ENCODE data around the gene CHMP6. TPM values are rescaled to one million over a fixed set of nuclear protein-coding genes. Genes with fewer than 3 reads are reported as not detected.

The CHMP6 gene
- total RNA-seq, 1 experiment from 2014 or later, result 22.0 TPM

DNA sequence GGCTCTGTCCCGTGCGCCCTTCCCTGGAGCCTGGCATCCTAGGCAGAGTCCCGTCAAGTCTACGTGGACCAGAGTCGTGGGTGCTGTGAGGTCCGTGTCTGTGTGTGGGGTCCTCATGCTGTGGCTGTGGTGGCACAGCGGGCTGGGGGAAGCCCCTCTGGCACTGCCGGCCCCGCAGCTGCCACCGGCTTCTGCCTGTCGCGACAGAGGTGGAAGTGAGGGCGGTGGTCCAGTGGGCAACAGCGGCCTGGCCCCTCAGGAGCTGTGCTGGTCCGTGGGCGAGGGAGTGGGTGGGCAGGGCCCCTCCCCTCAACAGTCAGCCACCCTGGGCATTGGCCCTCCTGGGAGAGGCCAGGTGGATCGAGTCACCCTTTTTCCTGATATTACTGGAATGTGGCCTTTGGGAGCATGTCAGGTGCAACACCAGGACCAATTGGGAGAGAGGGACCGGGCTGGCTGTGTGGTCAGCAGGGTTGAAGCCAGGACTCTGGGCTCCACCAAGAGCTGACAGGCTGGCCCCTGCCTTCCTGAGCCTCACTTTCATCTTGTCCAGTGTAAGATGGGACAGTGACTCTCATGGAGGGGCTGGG, 55.2 kb downstream of the CHMP6 start:
- ChIA-PET RAD21 (ENCODE audit: low non-redundant PET in 1 of 2, low total read pairs in 2 of 2, uncharacterized antibody in 2 of 2, unreplicated experiment in 2 of 2) (no interaction called here), POLR2A (no interaction called here), CTCF (no interaction called here)
- H2AFZ ChIP-seq (ENCODE audit: low read depth, low read length, poor library complexity, severe bottlenecking), result no peak overlapping the region
- H3K27me3 ChIP-seq (ENCODE audit: insufficient read depth, low read length), result no peaks in the 10 kb centered on the region
- peaks cover 0 to 21% of the 10 kb centered on the region in 2 experiments; a peak in 1 of 4 replicates for H3K36me3 ChIP-seq (ENCODE audit: control insufficient read depth in 1 of 2, insufficient read depth in 2 of 2, low read length in 2 of 2)
- intact Hi-C loops (cut with micrococcal nuclease), result no loop called here
- no peak for DNase-seq (ENCODE audit: low read depth, low spot score)
- no TSS peak for BruUV-seq (replicated peaks)
- H3K4me1 ChIP-seq (ENCODE audit: control insufficient read depth in 1 of 2, insufficient read depth in 2 of 2, low read length in 2 of 2), result peaks cover 81 to 100% of the 10 kb centered on the region in 2 experiments
- no peaks in the 10 kb centered on the region for H3K9me3 ChIP-seq (ENCODE audit: control insufficient read depth in 1 of 2, insufficient read depth in 1 of 2, low read depth in 1 of 2, low read length in 2 of 2)
- H3K9me2 ChIP-seq (ENCODE audit: insufficient read depth), result no peaks in the 10 kb centered on the region
- no peak for ATAC-seq
- H3K4me3 ChIP-seq (replicated peaks in 1 of 2; ENCODE audit: low read depth in 1 of 2, low read length in 2 of 2), result no peak overlapping the region
- H3K9ac ChIP-seq (ENCODE audit: low read length), result peak overlapping the region; percentile 71
- H3K27ac ChIP-seq (ENCODE audit: low read depth, low read length), result peak overlapping the region; percentile 94; the same call in 1 of the 2 replicates
- TF ChIP-seq, protein P1, sequence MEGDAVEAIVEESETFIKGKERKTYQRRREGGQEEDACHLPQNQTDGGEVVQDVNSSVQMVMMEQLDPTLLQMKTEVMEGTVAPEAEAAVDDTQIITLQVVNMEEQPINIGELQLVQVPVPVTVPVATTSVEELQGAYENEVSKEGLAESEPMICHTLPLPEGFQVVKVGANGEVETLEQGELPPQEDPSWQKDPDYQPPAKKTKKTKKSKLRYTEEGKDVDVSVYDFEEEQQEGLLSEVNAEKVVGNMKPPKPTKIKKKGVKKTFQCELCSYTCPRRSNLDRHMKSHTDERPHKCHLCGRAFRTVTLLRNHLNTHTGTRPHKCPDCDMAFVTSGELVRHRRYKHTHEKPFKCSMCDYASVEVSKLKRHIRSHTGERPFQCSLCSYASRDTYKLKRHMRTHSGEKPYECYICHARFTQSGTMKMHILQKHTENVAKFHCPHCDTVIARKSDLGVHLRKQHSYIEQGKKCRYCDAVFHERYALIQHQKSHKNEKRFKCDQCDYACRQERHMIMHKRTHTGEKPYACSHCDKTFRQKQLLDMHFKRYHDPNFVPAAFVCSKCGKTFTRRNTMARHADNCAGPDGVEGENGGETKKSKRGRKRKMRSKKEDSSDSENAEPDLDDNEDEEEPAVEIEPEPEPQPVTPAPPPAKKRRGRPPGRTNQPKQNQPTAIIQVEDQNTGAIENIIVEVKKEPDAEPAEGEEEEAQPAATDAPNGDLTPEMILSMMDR (IDR thresholded peaks at IDR 0.05 in 2 of 3, conservative IDR thresholded peaks at IDR 0.05 in 1 of 3; ENCODE audit: borderline replicate concordance in 1 of 3, insufficient read depth in 1 of 3, low read depth in 2 of 3, low read length in 2 of 3), result no peak
- TF ChIP-seq EZH2 (IDR thresholded peaks at IDR 0.05), result no peak
- no peak for TF ChIP-seq SIN3A (IDR thresholded peaks at IDR 0.05; ENCODE audit: low read depth)
- TF ChIP-seq FOSL1 (IDR thresholded peaks at IDR 0.05; ENCODE audit: low read depth), result no peak
- TF ChIP-seq JUND (IDR thresholded peaks at IDR 0.05), result no peak
- TF ChIP-seq SP1 (IDR thresholded peaks at IDR 0.05; ENCODE audit: low read depth), result no peak
- TF ChIP-seq ZFX (IDR thresholded peaks at IDR 0.05), result no peak
- TF ChIP-seq TCF7L2 (IDR thresholded peaks at IDR 0.05; ENCODE audit: borderline replicate concordance, extremely low read depth, insufficient read depth, insufficient read length), result no peak
- no peak for TF ChIP-seq RAD21 (IDR thresholded peaks at IDR 0.05; ENCODE audit: low read depth)
- no peak for TF ChIP-seq ZNF274 (IDR thresholded peaks at IDR 0.05; ENCODE audit: low read depth, low read length)
- no peak for TF ChIP-seq CEBPB (IDR thresholded peaks at IDR 0.05; ENCODE audit: low read depth)
- no peak for TF ChIP-seq EGR1 (IDR thresholded peaks at IDR 0.05; ENCODE audit: low read depth)
- TF ChIP-seq ELF1 (IDR thresholded peaks at IDR 0.05; ENCODE audit: borderline replicate concordance, low read depth), result no peak
- TF ChIP-seq, protein P2, sequence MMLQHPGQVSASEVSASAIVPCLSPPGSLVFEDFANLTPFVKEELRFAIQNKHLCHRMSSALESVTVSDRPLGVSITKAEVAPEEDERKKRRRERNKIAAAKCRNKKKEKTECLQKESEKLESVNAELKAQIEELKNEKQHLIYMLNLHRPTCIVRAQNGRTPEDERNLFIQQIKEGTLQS (IDR thresholded peaks at IDR 0.05), result no peak
- TF ChIP-seq, protein P3, sequence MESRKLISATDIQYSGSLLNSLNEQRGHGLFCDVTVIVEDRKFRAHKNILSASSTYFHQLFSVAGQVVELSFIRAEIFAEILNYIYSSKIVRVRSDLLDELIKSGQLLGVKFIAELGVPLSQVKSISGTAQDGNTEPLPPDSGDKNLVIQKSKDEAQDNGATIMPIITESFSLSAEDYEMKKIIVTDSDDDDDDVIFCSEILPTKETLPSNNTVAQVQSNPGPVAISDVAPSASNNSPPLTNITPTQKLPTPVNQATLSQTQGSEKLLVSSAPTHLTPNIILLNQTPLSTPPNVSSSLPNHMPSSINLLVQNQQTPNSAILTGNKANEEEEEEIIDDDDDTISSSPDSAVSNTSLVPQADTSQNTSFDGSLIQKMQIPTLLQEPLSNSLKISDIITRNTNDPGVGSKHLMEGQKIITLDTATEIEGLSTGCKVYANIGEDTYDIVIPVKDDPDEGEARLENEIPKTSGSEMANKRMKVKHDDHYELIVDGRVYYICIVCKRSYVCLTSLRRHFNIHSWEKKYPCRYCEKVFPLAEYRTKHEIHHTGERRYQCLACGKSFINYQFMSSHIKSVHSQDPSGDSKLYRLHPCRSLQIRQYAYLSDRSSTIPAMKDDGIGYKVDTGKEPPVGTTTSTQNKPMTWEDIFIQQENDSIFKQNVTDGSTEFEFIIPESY (IDR thresholded peaks at IDR 0.05; ENCODE audit: extremely low read depth, insufficient replicate concordance, low read length), result no peak
- TF ChIP-seq, protein P4, sequence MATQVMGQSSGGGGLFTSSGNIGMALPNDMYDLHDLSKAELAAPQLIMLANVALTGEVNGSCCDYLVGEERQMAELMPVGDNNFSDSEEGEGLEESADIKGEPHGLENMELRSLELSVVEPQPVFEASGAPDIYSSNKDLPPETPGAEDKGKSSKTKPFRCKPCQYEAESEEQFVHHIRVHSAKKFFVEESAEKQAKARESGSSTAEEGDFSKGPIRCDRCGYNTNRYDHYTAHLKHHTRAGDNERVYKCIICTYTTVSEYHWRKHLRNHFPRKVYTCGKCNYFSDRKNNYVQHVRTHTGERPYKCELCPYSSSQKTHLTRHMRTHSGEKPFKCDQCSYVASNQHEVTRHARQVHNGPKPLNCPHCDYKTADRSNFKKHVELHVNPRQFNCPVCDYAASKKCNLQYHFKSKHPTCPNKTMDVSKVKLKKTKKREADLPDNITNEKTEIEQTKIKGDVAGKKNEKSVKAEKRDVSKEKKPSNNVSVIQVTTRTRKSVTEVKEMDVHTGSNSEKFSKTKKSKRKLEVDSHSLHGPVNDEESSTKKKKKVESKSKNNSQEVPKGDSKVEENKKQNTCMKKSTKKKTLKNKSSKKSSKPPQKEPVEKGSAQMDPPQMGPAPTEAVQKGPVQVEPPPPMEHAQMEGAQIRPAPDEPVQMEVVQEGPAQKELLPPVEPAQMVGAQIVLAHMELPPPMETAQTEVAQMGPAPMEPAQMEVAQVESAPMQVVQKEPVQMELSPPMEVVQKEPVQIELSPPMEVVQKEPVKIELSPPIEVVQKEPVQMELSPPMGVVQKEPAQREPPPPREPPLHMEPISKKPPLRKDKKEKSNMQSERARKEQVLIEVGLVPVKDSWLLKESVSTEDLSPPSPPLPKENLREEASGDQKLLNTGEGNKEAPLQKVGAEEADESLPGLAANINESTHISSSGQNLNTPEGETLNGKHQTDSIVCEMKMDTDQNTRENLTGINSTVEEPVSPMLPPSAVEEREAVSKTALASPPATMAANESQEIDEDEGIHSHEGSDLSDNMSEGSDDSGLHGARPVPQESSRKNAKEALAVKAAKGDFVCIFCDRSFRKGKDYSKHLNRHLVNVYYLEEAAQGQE (IDR thresholded peaks at IDR 0.05; ENCODE audit: low read depth), result no peak
- TF ChIP-seq POLR2A (IDR thresholded peaks at IDR 0.05; ENCODE audit: borderline replicate concordance, extremely low read depth, insufficient read depth, insufficient read length), result no peak
- H3K79me2 ChIP-seq (ENCODE audit: insufficient read depth, low read length), result peaks cover 100% of the 10 kb centered on the region
- peaks cover 14% of the 10 kb centered on the region; the same call in 1 of the 2 replicates for H4K20me1 ChIP-seq (ENCODE audit: insufficient read depth)
- peak overlapping the region; percentile 26 for H3K4me2 ChIP-seq (ENCODE audit: low read length)
